Panc1 (cell line): ENCODE measurements around the gene CHST11. TPM values are rescaled to one million over a fixed set of nuclear protein-coding genes. Genes with fewer than 3 reads are reported as not detected.

Source experiments
- ATAC-seq: fragments of 200-7000 bp; cut with Tn5 transposase; 2 replicates; pipeline ENCODE4 v1.9.1; 2020; ENCODE audit warnings: mild to moderate bottlenecking, moderate library complexity
- BruUV-seq: library from RNA; stranded (reverse); fragments of 400-500 nt; replicated peaks from 2 replicates; lab custom pipeline; 2021; lab: Mats Ljungman, UMichigan
- CTCF ChIA-PET: fragments of 300-600 bp; sonication (Branson Sonifier 250); formaldehyde crosslinking; loops from one replicate; lab custom pipeline; 2022; ENCODE audit warnings: antibody characterized with exemption; lab: Charles Lee
- POLR2A ChIA-PET: fragments of 300-600 bp; sonication (Branson Sonifier 250); formaldehyde crosslinking; loops from one replicate; lab custom pipeline; 2022; ENCODE audit warnings: antibody characterized with exemption; lab: Charles Lee
- DNase-seq: peaks from one replicate; pipeline ENCODE4 v3.0.0-alpha.2; 2010; ENCODE audit warnings: low read depth, low spot score
- H3K27ac ChIP-seq: 2 replicates; pipeline ENCODE4 v1.5.1; 2011; ENCODE audit warnings: mild to moderate bottlenecking, low read length, inconsistent platforms
- H3K27me3 ChIP-seq: fragments of 200-500 bp; sonication (Bioruptor generic); 2 replicates; pipeline ENCODE4 v1.6.0; 2014; ENCODE audit warnings: low read length, inconsistent platforms; ENCODE audit not compliant: control insufficient read depth, insufficient read depth
- H3K36me3 ChIP-seq: fragments of 200-500 bp; sonication (Bioruptor generic); 2 replicates; pipeline ENCODE4 v1.5.1; 2014; ENCODE audit warnings: inconsistent platforms, mild to moderate bottlenecking, low read length, moderate library complexity; ENCODE audit not compliant: control insufficient read depth, insufficient read depth
- H3K4me1 ChIP-seq: 2 replicates; pipeline ENCODE4 v1.5.1; 2011; ENCODE audit warnings: inconsistent platforms, mild to moderate bottlenecking, low read length, moderate library complexity; ENCODE audit not compliant: control insufficient read depth, insufficient read depth
- H3K4me3 ChIP-seq, 2 experiments: 2 replicates each; pipeline ENCODE4 v1.5.1; 2011 to 2012; ENCODE audit warnings: low read depth in 2 of 2, low read length in 2 of 2, mild to moderate bottlenecking in 2 of 2, inconsistent platforms in 1 of 2, moderate library complexity in 1 of 2
- H3K9me3 ChIP-seq: fragments of 200-500 bp; sonication (Bioruptor generic); 2 replicates; pipeline ENCODE4 v1.5.1; 2014; ENCODE audit warnings: low read depth, mild to moderate bottlenecking, inconsistent platforms, low read length, moderate library complexity; ENCODE audit not compliant: control insufficient read depth, insufficient read depth
- POLR2AphosphoS5 ChIP-seq: IDR thresholded peaks from 2 replicates; pipeline ENCODE4 v1.6.1; 2012; ENCODE audit warnings: mild to moderate bottlenecking, low read depth, low read length, moderate library complexity
- SIN3A ChIP-seq: IDR thresholded peaks from 2 replicates; pipeline ENCODE4 v1.6.1; 2012; ENCODE audit warnings: low read depth, mild to moderate bottlenecking, low read length, moderate library complexity, borderline replicate concordance; ENCODE audit not compliant: insufficient read depth
- TCF7L2 ChIP-seq: IDR thresholded peaks from 2 replicates; pipeline ENCODE4 v1.6.1; 2011; ENCODE audit warnings: mild to moderate bottlenecking, low read depth, low read length, inconsistent platforms
- in situ Hi-C: cut with HindIII; loops from 2 replicates; pipeline ENCODE4 v1.10.0; 2016; ENCODE audit warnings: low sequenced_read_pairs, low pct_unique_long_range_greater_than_20kb
- intact Hi-C: fragments of 100-400 bp; cut with micrococcal nuclease; formaldehyde crosslinking; loops from one replicate; pipeline ENCODE4 v1.10.0; 2022; ENCODE audit not compliant: unreplicated experiment
- total RNA-seq: library from RNA; stranded (reverse); gene quantifications from one replicate; pipeline ENCODE4 v1.2.1, GENCODE V29; 2021; ENCODE audit not compliant: unreplicated experiment
- TF ChIP-seq, protein P1 (sequence below): fragments of 450-650 bp; IDR thresholded peaks from 2 replicates; pipeline ENCODE4 v1.5.1; 2017; ENCODE audit warnings: mild to moderate bottlenecking
- TF ChIP-seq, protein P2 (sequence below), 2 experiments: IDR thresholded peaks; 2 replicates each; pipeline ENCODE4 v1.6.1; 2011 to 2012; ENCODE audit warnings: low read depth in 2 of 2, control low read depth in 1 of 2, low read length in 1 of 2, mild to moderate bottlenecking in 1 of 2, moderate library complexity in 1 of 2; ENCODE audit not compliant: insufficient read depth in 1 of 2

CHST11 gene
- total RNA-seq, 1 experiment from 2014 or later: 11.4 TPM

DNA sequence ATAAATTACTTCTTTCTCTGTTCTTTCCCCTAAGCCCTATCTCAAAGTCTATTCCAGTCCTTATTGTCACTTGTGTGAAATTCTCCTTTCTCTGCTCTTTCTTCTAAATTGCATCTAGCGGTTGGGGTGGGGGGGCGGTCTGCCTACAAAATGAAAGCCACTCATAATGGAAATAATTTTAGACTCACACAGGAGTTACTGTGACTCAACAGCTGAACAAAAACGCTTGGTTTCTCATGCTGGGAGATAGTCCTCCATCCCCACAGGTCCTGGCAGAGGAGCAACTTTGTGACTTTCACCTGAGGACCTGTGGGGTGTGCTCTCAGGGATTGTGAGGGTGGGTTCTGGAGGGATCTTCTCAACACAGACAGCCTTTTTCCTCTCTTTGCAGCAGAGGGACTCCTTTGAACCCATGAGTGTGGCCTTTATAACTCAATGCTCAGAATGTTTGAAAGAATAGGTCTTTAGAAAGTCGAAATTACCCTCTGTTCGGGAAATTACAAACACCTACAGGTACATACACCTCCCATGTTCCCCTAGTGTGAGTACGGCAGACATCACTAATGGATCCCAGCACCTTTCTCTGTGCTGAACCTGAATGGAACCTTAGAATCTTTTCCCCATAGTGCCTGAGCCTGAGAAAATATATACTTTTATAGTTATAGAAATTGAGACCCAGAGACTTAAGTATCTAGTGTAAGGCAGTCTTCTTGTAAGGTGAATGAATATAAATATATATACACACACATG, 109.7 kb downstream of the CHST11 start:
- no peak for ATAC-seq
- TF ChIP-seq TCF7L2 (no peak), POLR2AphosphoS5 (no peak), SIN3A (no peak)
- TF ChIP-seq, protein P1, sequence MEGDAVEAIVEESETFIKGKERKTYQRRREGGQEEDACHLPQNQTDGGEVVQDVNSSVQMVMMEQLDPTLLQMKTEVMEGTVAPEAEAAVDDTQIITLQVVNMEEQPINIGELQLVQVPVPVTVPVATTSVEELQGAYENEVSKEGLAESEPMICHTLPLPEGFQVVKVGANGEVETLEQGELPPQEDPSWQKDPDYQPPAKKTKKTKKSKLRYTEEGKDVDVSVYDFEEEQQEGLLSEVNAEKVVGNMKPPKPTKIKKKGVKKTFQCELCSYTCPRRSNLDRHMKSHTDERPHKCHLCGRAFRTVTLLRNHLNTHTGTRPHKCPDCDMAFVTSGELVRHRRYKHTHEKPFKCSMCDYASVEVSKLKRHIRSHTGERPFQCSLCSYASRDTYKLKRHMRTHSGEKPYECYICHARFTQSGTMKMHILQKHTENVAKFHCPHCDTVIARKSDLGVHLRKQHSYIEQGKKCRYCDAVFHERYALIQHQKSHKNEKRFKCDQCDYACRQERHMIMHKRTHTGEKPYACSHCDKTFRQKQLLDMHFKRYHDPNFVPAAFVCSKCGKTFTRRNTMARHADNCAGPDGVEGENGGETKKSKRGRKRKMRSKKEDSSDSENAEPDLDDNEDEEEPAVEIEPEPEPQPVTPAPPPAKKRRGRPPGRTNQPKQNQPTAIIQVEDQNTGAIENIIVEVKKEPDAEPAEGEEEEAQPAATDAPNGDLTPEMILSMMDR: no peak
- TF ChIP-seq, protein P2, sequence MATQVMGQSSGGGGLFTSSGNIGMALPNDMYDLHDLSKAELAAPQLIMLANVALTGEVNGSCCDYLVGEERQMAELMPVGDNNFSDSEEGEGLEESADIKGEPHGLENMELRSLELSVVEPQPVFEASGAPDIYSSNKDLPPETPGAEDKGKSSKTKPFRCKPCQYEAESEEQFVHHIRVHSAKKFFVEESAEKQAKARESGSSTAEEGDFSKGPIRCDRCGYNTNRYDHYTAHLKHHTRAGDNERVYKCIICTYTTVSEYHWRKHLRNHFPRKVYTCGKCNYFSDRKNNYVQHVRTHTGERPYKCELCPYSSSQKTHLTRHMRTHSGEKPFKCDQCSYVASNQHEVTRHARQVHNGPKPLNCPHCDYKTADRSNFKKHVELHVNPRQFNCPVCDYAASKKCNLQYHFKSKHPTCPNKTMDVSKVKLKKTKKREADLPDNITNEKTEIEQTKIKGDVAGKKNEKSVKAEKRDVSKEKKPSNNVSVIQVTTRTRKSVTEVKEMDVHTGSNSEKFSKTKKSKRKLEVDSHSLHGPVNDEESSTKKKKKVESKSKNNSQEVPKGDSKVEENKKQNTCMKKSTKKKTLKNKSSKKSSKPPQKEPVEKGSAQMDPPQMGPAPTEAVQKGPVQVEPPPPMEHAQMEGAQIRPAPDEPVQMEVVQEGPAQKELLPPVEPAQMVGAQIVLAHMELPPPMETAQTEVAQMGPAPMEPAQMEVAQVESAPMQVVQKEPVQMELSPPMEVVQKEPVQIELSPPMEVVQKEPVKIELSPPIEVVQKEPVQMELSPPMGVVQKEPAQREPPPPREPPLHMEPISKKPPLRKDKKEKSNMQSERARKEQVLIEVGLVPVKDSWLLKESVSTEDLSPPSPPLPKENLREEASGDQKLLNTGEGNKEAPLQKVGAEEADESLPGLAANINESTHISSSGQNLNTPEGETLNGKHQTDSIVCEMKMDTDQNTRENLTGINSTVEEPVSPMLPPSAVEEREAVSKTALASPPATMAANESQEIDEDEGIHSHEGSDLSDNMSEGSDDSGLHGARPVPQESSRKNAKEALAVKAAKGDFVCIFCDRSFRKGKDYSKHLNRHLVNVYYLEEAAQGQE (IDR thresholded peaks at IDR 0.05; ENCODE audit: insufficient read depth in 1 of 2, low read depth in 2 of 2, low read length in 1 of 2): no peak
- no TSS peak for BruUV-seq
- POLR2A ChIA-PET: no interaction called here
- Histone ChIP-seq H3K4me1 (no peaks in the 10 kb centered on the region), H3K36me3 (no peaks in the 10 kb centered on the region), H3K27ac (no peak overlapping the region), H3K27me3 (no peaks in the 10 kb centered on the region), H3K4me3 (no peak overlapping the region), H3K9me3 (no peaks in the 10 kb centered on the region)
- in situ Hi-C loops: no loop called here
- no peak for DNase-seq
- CTCF ChIA-PET: no interaction called here
- intact Hi-C loops: no loop called here

DNA sequence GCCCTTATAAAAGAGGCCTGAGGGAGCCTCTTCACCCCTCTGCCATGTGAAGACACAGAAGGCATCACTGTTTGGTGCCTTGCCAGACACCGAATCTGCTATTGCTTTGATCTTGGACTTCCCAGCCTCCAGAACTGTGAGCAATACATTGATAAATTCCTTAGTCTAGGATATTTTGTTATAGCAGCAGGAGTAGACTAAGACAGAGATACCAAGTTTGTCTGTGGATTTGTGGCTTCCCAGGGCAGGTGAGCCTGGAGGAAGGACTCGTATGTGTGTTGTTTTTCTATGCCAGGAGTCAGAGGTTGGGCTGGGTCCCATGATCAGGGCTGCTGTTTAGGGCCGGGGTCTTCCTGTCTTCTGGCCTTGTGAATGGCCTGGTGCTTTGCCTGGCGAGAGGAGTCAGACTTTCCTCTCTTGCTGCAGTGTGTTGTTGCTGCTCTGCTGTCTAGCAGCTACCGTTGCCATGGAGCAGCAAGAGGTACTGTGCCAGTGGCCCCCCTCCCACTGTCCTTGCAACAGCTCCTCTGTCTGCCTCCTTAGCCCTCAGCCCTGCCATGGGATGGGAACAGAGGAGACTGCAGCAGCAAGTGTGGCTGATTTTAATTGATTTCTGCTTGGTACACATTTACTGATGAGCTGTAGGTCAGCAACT, 111.2 kb downstream of the CHST11 start:
- ChIA-PET CTCF (no interaction called here), POLR2A (no interaction called here)
- H3K9me3 ChIP-seq: no peaks in the 10 kb centered on the region
- TF ChIP-seq, protein P2 (IDR thresholded peaks at IDR 0.05; ENCODE audit: insufficient read depth in 1 of 2, low read depth in 2 of 2, low read length in 1 of 2): no peak
- TF ChIP-seq POLR2AphosphoS5 (no peak), TCF7L2 (no peak)
- TF ChIP-seq, protein P1: no peak
- no peak overlapping the region for H3K4me3 ChIP-seq
- no TSS peak for BruUV-seq
- H3K4me1 ChIP-seq: no peaks in the 10 kb centered on the region
- H3K36me3 ChIP-seq: no peaks in the 10 kb centered on the region
- in situ Hi-C loops: no loop called here
- H3K27ac ChIP-seq: no peak overlapping the region
- no peak; the same call in 1 of the 2 replicates for ATAC-seq
- no peaks in the 10 kb centered on the region for H3K27me3 ChIP-seq
- DNase-seq: no peak
- intact Hi-C loops: no loop called here
